ENCODE results near the gene TMEM178B. TPM values are rescaled to one million over a fixed set of nuclear protein-coding genes. Genes with fewer than 3 reads are reported as not detected.

Gene TMEM178B
- total and polyA plus RNA-seq, 9 of the 15 experiments (the other 6 are each of a cell fraction or from before 2014, with no cell fraction given): under 0.01 to 0.03 (median 0.01) TPM; not detected in 5

DNA sequence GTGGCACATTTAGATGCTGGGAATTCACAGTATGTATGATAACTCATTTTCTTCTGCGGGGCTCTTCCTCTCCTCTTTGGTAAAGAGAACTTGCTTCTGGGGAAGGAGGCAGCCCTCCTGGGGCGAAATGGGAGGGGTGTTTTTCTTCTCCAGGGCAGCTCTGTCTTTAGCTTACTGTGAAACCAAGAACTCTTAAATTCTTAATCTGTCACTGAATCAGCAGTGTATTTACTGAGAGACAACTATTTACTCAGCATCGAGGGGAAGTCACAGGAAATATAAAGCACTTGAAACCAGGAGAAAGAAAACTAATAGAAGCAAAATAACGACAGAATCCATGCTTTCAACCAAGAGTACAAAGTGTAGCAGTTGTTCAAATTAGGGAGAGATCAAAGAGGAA, 319.2 kb downstream of the TMEM178B start:
- ATAC-seq (no peak), DNase-seq (ENCODE audit: extremely low read depth in 1 of 4, low spot score in 3 of 4) (no peak), FAIRE-seq (no peak)
- ChIA-PET CTCF (ENCODE audit: low intra/inter-chr PET ratio) (no interaction called here), POLR2A (no interaction called here)
- Histone ChIP-seq H4K20me1 (replicated peaks; ENCODE audit: control insufficient read depth, insufficient read depth, low read length) (no peaks in the 10 kb centered on the region), H3K9me1 (ENCODE audit: control insufficient read depth, insufficient read depth, low read length) (no peaks in the 10 kb centered on the region), H3K9ac (ENCODE audit: insufficient read depth in 1 of 2, low read depth in 2 of 2, low read length in 2 of 2) (no peak overlapping the region), H3K4me2 (ENCODE audit: insufficient read depth, low read length) (no peak overlapping the region), H3K79me2 (ENCODE audit: control insufficient read depth, insufficient read depth, low read length) (no peaks in the 10 kb centered on the region), H3K27ac (ENCODE audit: extremely low read depth, low read depth, low read length) (no peak overlapping the region), H3K36me3 (ENCODE audit: control insufficient read depth, insufficient read depth, low read length) (no peaks in the 10 kb centered on the region), H3K4me3 (no peak overlapping the region), H2AFZ (ENCODE audit: low read depth, low read length) (no peak overlapping the region), H3K4me1 (replicated peaks in 1 of 2; ENCODE audit: control insufficient read depth in 2 of 2, insufficient read depth in 2 of 2, low read length in 2 of 2) (no peaks in the 10 kb centered on the region), H3K9me3 (replicated peaks; ENCODE audit: control insufficient read depth, insufficient read depth, low read depth, low read length) (no peaks in the 10 kb centered on the region), H3K27me3 (ENCODE audit: control insufficient read depth in 2 of 2, insufficient read depth in 2 of 2, low read length in 2 of 2) (peaks cover 13 to 30% of the 10 kb centered on the region in 2 experiments)
- WGBS (ENCODE audit: insufficient coverage, low coverage, missing lambda C conversion rate): 0% methylated on average over 4 of the region's 4 CpGs
- in situ Hi-C loops (cut with MboI): no loop called here
- intact Hi-C loops (cut with micrococcal nuclease): no loop called here
- TF ChIP-seq EP300 (IDR thresholded peaks at IDR 0.05; ENCODE audit: low read length) (no peak), SIRT6 (IDR thresholded peaks at IDR 0.05; ENCODE audit: low read depth, low read length) (no peak), NELFE (IDR thresholded peaks at IDR 0.05; ENCODE audit: insufficient read depth, insufficient read length) (no peak), MNT (conservative IDR thresholded peaks at IDR 0.05) (no peak), ZNF609 (CRISPR knock-in tag; IDR thresholded peaks at IDR 0.05; ENCODE audit: borderline replicate concordance) (no peak), RBM25 (IDR thresholded peaks at IDR 0.05; ENCODE audit: low read depth, low read length, severe bottlenecking) (no peak), ZNF586 (CRISPR knock-in tag; conservative IDR thresholded peaks at IDR 0.05) (no peak), RBM15 (IDR thresholded peaks at IDR 0.05; ENCODE audit: insufficient read depth, low read length) (no peak), BCOR (IDR thresholded peaks at IDR 0.05) (no peak), USF2 (CRISPR knock-in tag; IDR thresholded peaks at IDR 0.05) (no peak)
- TF ChIP-seq, protein P1, sequence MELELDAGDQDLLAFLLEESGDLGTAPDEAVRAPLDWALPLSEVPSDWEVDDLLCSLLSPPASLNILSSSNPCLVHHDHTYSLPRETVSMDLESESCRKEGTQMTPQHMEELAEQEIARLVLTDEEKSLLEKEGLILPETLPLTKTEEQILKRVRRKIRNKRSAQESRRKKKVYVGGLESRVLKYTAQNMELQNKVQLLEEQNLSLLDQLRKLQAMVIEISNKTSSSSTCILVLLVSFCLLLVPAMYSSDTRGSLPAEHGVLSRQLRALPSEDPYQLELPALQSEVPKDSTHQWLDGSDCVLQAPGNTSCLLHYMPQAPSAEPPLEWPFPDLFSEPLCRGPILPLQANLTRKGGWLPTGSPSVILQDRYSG (tag; conservative IDR thresholded peaks at IDR 0.05; ENCODE audit: low read depth): no peak
- BruUV-seq (replicated peaks): no TSS peak
